Activated CD8-positive, alpha-beta memory T cell treated with anti-CD3 and anti-CD28 coated beads, Interleukin-2, amount 50 U/mL, for 4 hours (primary cell): Measurements from ENCODE around the gene PRLH.
"Not testable (repeated sequence)": the region's sequence is repeated elsewhere in the genome, so short reads cannot be mapped to it uniquely, and the experiment has no call there.

Source experiments
- DNase-seq: peaks from one replicate; pipeline ENCODE4 v3.0.0-alpha.2; 2020

Gene PRLH

DNA sequence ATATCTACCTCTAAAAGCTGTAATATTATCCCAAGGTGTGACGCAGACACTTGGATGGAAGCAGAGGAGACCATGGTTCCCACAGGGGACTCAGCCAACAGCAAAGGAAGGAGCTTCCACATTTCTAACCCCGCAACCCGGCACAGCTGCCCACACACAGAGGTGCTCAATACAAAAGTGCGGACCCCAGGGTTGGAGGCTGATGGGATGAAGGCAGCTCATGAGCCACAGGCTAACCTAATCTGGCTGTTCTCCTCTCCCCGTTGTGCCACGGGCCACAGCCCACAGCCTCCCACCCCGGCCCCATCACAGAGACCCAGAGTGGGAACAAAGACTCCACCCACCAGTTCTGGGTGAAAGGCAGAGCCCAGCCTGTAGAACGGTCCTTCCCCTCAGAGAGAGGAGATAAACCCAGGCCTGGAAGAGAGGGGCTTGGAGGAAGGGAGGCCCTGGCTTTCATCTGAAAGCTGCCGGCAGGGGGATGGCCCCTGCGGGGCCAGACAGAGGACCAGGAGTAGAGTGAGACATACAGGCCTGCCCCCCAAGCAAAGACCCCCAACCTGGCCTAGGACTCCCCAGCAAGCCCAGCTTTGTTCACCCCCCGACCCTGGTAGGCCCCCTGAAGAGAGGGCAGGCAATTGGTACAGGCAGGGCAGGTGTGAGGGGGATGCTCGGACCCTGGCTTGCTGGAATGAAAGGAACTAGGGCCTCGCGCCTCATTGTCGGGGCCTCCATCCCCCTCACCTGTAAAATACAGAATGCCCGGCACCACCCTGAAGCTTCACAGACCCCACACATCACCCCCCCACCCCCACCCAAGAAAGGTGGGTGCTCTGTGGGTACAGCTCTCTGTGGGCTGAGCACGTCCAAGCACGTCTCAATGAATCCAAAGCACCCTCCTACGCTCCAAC lies 17.3 kb downstream of the PRLH start:
- no peak for DNase-seq

DNA sequence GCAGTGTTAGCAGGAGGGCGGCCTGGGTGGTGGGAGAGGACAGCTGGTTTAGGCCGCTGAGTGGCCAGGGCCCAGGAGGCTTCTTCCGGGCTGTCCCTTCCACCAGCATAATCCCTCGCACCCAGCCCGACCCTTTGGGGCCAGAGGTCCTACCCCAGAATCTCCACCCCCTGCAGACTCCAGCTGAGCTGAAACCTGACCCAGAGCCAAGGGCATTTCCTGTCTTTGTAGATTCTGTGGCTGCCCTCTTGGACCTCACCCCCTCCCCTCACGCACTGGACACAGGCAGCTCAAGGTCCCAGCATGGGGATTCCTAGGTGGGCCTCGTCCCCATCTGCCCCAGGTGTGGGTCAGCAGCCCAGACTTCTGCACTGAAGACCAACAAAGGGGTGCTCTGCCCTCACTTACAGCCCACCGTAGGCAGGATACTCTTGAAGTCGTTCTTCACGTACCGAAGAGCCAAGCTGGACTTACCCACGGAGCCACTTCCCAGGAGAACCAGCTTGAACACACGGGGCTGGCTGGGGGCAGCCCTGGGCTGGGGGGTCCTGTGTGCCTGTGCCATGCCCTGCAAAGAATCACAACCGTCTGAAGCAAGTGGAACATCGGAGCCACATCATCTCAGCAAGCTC lies 19.3 kb downstream of the PRLH start:
- DNase-seq, result no peak

- DNase-seq, result no peak
Observed at GRCh38 chr2:237588044-237588696, 21.8 kb downstream of the PRLH start.

DNA sequence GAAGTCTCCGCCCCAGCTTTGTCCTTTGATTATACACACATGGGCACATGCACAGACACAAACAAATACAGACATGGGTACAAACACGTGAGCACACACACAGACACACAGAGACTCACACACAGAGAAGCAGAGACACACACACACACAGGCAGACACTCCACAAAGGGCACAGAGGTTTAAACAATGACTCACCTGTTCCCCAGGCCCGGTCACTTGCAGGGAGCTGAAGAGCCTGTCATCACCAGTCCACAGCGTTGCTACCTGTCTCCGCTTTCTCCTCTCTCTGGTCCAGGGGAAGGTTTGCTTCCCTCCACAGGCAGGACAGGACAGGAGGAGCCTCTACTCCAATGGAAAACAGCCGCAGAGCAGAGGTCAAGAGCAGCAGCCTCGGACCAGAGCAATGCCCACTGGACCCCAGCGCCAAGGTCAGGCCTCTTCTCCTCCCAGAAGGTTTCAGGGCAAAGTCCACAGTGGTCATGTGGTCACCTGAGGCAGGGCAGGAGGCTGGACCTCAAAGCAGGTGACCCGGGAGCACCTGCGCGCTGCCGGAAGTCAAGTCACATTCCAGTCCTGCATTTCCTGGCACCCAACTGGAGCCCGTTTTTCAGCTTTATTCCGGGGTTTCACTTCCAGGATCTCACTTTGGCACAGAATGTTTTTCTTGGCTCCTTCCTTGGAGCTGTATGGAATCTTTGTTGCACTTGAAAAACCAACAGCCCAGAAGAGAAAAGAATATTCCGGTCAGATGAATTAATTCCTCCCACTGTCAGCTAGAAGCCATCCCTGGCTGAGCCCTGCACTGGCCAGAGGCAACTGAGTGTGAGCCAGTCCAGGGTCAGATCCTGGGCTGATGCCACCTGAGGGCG lies 24.1 kb downstream of the PRLH start, which contains the start of gene RAB17:
Gene RAB17 (minus strand): TSS at position 463 of the 869 bp plus-strand sequence. CDS start 4,580 bp downstream, outside the sequence.
- no peak for DNase-seq

- DNase-seq, result no peak
Observed at GRCh38 chr2:237591141-237591881, 24.9 kb downstream of the PRLH start.

GRCh38 chr2:237592425-237592980 lies 26.1 kb downstream of the PRLH start:
- DNase-seq, result no peak

DNA sequence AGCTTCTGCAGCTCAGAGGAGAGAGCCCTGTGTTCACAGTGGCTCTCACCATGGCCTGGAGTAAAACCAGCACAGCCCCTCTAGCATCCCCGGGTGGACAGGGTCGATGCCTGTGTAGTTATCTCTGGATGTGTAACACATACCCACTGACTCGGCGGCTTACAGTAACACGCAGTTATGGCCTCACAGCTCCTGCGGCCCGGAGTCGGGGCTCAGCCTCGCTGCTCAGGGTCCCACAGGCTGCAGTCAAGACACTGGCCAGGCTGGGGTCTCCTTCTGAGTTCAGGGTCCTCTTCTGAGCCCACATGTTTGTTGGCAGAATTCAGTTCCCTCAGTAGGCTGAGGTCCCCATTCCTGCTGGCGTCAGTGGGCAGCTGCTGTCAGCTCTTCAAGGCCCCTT lies 26.7 kb downstream of the PRLH start:
- no peak for DNase-seq

DNA sequence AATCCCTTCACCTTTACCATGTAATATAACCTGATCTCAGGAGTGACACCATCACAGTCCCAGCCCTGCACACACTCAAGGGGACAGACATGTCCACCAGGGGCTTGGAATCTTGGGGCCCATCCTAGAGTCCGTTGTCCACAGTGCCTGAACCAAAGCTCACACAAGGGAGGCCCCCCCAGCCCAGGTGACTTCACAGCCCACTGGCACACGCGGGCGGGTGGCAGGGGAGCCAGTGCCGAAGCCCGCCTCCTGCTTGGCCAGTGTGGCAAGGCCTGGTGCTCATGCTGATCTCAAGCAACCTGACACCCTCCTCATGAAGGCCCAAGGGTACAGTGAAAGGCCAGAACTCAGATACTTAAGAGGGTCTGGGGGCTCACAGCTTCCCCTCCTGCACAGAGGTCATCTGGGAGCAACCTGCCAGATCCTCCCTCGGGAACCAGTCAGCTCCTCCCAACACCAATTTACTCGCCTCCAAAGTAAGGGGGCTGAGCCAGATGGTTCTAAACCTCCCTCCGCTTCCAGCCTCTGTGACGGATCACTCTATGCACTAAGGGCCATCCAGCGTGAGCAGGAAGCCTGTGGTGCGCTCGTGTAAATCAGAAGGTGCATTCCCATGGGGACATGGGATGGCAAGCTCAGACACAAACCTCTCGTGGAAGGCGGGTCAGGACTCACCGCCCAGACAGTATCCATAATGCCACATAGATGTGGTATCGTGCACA lies 27.4 kb downstream of the PRLH start:
- DNase-seq, result no peak

- DNase-seq, result no peak
Observed at GRCh38 chr2:237594514-237594871, 28.1 kb downstream of the PRLH start.

DNA sequence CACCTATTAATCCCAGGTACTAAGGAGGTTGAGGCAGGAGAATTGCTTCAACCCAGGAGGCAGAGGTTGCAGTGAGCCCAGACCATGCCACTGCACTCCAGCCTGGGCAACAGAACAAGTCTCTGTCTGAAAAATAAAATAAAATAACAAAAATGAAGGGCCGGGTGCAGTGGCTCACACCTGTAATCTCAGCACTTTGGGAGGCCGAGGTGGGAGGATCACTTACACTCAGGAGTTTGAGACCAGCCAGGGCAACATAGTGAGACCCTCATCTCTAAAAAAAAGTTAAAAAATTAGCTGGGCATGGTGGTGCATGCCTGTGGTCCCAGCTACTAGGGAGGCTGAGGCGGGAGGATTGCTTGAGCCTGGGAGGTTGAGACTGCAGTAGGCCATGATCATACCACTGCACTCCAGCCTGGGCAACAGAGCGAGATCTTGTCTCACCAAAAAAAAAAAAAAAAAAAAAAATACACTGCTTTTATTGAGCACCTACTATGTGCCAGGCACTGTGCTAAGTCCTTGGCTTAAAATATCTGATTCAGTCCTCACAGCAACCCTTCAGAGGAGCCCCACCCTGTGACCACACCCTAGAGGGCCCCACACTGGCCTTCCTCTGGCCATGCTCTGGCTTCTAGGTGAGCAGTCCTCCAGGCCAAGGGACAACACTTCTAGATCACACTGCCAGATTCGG lies 29.6 kb downstream of the PRLH start:
- not testable (repeated sequence) for DNase-seq

DNA sequence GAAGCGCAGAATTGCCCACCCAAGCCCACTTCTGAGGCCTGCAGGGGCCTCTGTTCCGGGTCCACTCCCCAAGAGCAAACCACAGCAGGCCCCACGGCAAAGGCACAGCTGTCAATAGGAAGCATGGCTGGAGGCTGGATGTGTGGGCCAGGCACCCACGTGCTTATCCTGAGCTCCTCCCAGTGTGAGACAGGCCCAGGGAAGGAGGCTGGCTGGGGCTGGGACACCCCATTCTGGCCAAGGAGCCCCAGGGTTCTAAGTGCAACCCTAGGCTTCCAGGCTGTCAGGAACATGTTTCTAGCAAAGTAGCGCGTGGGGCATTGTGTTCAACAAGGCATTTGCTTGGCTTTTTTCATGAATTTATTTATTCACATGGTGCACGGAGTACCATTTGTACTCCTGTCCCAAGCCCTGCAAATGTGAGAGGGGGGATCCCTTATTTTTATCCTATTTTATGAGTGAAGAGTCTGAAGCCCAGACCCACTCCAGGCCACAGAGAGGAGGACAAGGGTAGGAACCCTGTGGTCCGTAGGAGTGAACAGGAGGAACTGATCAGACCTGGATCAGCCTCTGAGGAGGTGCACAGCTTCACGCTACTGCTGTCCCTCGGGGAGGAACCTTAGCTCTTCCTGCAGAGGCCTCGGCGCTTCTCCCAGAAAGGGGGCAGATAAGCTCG lies 30.3 kb downstream of the PRLH start:
- DNase-seq, result no peak

GRCh38 chr2:237597196-237598145 lies 31.1 kb downstream of the PRLH start:
- no peak for DNase-seq

GRCh38 chr2:237598468-237599208 lies 32.3 kb downstream of the PRLH start:
- no peak for DNase-seq

- DNase-seq, result no peak
Observed at GRCh38 chr2:237599465-237600110, 33.2 kb downstream of the PRLH start.

- no peak for DNase-seq
Observed at GRCh38 chr2:237600205-237600846, 34.0 kb downstream of the PRLH start.

- DNase-seq, result no peak
Observed at GRCh38 chr2:237601453-237602116, 35.2 kb downstream of the PRLH start.
